Measurements from ENCODE around the gene HBG2. TPM values are rescaled to one million over a fixed set of nuclear protein-coding genes. Genes with fewer than 3 reads are reported as not detected.

HBG2 gene
- total and polyA plus RNA-seq, 2 of the 4 experiments (the other 2 are of a cell fraction): 0.54 TPM; not detected in 1

- Histone ChIP-seq H3K9ac (ENCODE audit: low read depth, low read length) (no peak overlapping the region), H3K27ac (ENCODE audit: insufficient read depth, low read length) (no peak overlapping the region), H2AK9ac (replicated peaks; ENCODE audit: low read depth, low read length, poor library complexity) (no peak overlapping the region), H2AK5ac (ENCODE audit: low read depth, low read length) (no peak overlapping the region), H3K18ac (ENCODE audit: low read depth, low read length) (no peak overlapping the region; the same call in 1 of the 2 replicates), H3K14ac (replicated peaks; ENCODE audit: low read depth, low read length) (no peak overlapping the region), H2BK5ac (ENCODE audit: low read depth, low read length, poor library complexity, severe bottlenecking) (no peak overlapping the region), H2BK20ac (ENCODE audit: low read depth, low read length) (no peak overlapping the region), H3K4me1 (ENCODE audit: control insufficient read depth, insufficient read depth, low read length) (no peaks in the 10 kb centered on the region), H3K4me2 (ENCODE audit: low read depth, low read length) (no peak overlapping the region), H3K23ac (ENCODE audit: low read depth, low read length) (no peak overlapping the region), H3K79me1 (ENCODE audit: low read depth in 1 of 2, low read length in 2 of 2) (no peaks in the 10 kb centered on the region), H3K4me3 (ENCODE audit: insufficient read depth, low read depth, low read length) (no peak overlapping the region), H4K5ac (ENCODE audit: low read depth, low read length) (no peak overlapping the region), H3K27me3 (ENCODE audit: control insufficient read depth, insufficient read depth, low read length) (no peaks in the 10 kb centered on the region), H4K8ac (ENCODE audit: low read depth in 2 of 2, low read length in 2 of 2) (no peak overlapping the region), H3K9me1 (ENCODE audit: insufficient read depth, low read length) (no peaks in the 10 kb centered on the region), H3K9me3 (ENCODE audit: control insufficient read depth, insufficient read depth, low read length) (no peaks in the 10 kb centered on the region), H3K36me3 (ENCODE audit: control insufficient read depth, insufficient read depth, low read length) (no peaks in the 10 kb centered on the region), H4K20me1 (ENCODE audit: insufficient read depth, low read length) (no peaks in the 10 kb centered on the region), H2AFZ (replicated peaks; ENCODE audit: low read length, poor library complexity) (no peak overlapping the region), H3K56ac (ENCODE audit: extremely low read depth, insufficient read depth, low read length) (no peak overlapping the region), H2BK120ac (ENCODE audit: low read depth, low read length) (no peak overlapping the region), H4K91ac (ENCODE audit: insufficient read depth, low read depth, low read length) (no peak overlapping the region), H3K4ac (ENCODE audit: low read depth, low read length) (no peak overlapping the region), H2BK15ac (ENCODE audit: low read depth, low read length) (no peak overlapping the region)
- no TSS peak for BruUV-seq (replicated peaks)
- CTCF ChIA-PET: no interaction called here
- DNase-seq (no peak), ATAC-seq (ENCODE audit: low read depth) (no peak)
- no CpG with 5 or more reads among the region's 1 CpG for WGBS, 2 experiments (ENCODE audit: extremely low coverage in 2 of 2, insufficient read length in 1 of 2)
- POLR2A ChIA-PET (ENCODE audit: unreplicated experiment): no interaction called here
- in situ Hi-C loops (cut with MboI; ENCODE audit: low sequenced_read_pairs): no loop called here
- dilution Hi-C loops (cut with HindIII; ENCODE audit: low sequenced_read_pairs, unreplicated experiment): no loop called here
- TF ChIP-seq CTCF (conservative IDR thresholded peaks at IDR 0.05; ENCODE audit: low read depth, low read length) (no peak), CEBPB (IDR thresholded peaks at IDR 0.05; ENCODE audit: low read depth, low read length) (no peak), CHD1 (IDR thresholded peaks at IDR 0.05; ENCODE audit: low read depth, low read length) (no peak), RFX5 (IDR thresholded peaks at IDR 0.05; ENCODE audit: low read depth, low read length) (no peak), SMC3 (IDR thresholded peaks at IDR 0.05; ENCODE audit: low read depth, low read length) (no peak), ELK1 (IDR thresholded peaks at IDR 0.05; ENCODE audit: borderline replicate concordance, low read depth, low read length) (no peak), BHLHE40 (IDR thresholded peaks at IDR 0.05; ENCODE audit: low read depth, low read length) (no peak), MAZ (IDR thresholded peaks at IDR 0.05; ENCODE audit: borderline replicate concordance, low read depth, low read length) (no peak), MAFK (IDR thresholded peaks at IDR 0.05; ENCODE audit: low read depth, low read length) (no peak)
- intact Hi-C loops (cut with micrococcal nuclease): no loop called here
Observed at GRCh38 chr11:5227681-5228080, 26.9 kb downstream of the HBG2 start.

All from IMR-90 (cell line).